ENCODE measurements around the gene NFATC3.

GRCh38 chr16:68227850-68228553, 142.8 kb downstream of the NFATC3 start:
- TF ChIP-seq CTCF (conservative IDR thresholded peaks at IDR 0.05; ENCODE audit: low read depth, low read length) (no peak), EZH2 (IDR thresholded peaks at IDR 0.05; ENCODE audit: low read length, unreplicated experiment) (no peak)

Data from PC-3 (cell line).